Mesenchymal stem cell (in vitro differentiated cells and primary cell): Measurements from ENCODE around the gene ASB14.
"Not testable (repeated sequence)": the region's sequence is repeated elsewhere in the genome, so short reads cannot be mapped to it uniquely, and the experiment has no call there.

Experiments
- DNase-seq: peaks from one replicate; pipeline ENCODE4 v3.0.0-alpha.2; 2013
- H2AFZ ChIP-seq: one replicate; pipeline ENCODE4 v1.6.1; 2013; ENCODE audit warnings: low read depth, mild to moderate bottlenecking, control low read depth, inconsistent platforms, low read length, moderate library complexity
- H2AK5ac ChIP-seq: 2 replicates; pipeline ENCODE4 v1.6.1; 2013; ENCODE audit warnings: low read length, moderate library complexity, mild to moderate bottlenecking, inconsistent platforms; ENCODE audit not compliant: severe bottlenecking
- H2BK120ac ChIP-seq: one replicate; pipeline ENCODE4 v1.6.1; 2013; ENCODE audit warnings: low read depth, mild to moderate bottlenecking, inconsistent platforms, low read length, moderate library complexity
- H2BK12ac ChIP-seq, 2 experiments: one replicate each; pipeline ENCODE4 v1.6.1; 2013; ENCODE audit warnings: inconsistent platforms in 2 of 2, low read length in 2 of 2, mild to moderate bottlenecking in 2 of 2, moderate library complexity in 2 of 2, control low read depth in 1 of 2
- H2BK15ac ChIP-seq: one replicate; pipeline ENCODE4 v1.6.1; 2013; ENCODE audit warnings: mild to moderate bottlenecking, low read depth, inconsistent platforms; ENCODE audit not compliant: poor library complexity, severe bottlenecking
- H2BK5ac ChIP-seq: 2 replicates; pipeline ENCODE4 v1.6.1; 2013; ENCODE audit warnings: low read depth, mild to moderate bottlenecking, low read length, control low read depth, inconsistent platforms; ENCODE audit not compliant: poor library complexity, severe bottlenecking
- H3K14ac ChIP-seq, 2 experiments: one replicate each; pipeline ENCODE4 v1.6.1; 2013; ENCODE audit warnings: inconsistent platforms in 2 of 2, low read length in 2 of 2, control low read depth in 1 of 2, mild to moderate bottlenecking in 1 of 2, moderate library complexity in 1 of 2
- H3K18ac ChIP-seq, 2 experiments: one replicate each; pipeline ENCODE4 v1.6.1; 2013; ENCODE audit warnings: inconsistent platforms in 2 of 2, low read length in 2 of 2, control low read depth in 1 of 2, low read depth in 1 of 2, mild to moderate bottlenecking in 1 of 2
- H3K23ac ChIP-seq, 2 experiments: one replicate each; pipeline ENCODE4 v1.6.1; 2013; ENCODE audit warnings: inconsistent platforms in 2 of 2, low read length in 2 of 2, mild to moderate bottlenecking in 2 of 2, moderate library complexity in 2 of 2, control low read depth in 1 of 2
- H3K27ac ChIP-seq: 2 replicates; pipeline ENCODE4 v1.5.1; 2013; ENCODE audit warnings: mild to moderate bottlenecking, moderate library complexity, low read length, control low read depth, inconsistent platforms; ENCODE audit not compliant: poor library complexity, severe bottlenecking
- H3K27me3 ChIP-seq, 2 experiments: 2 replicates each; pipeline versions ENCODE4 v1.6.1 to v1.7.0; 2013; ENCODE audit warnings: low read length in 2 of 2, mild to moderate bottlenecking in 2 of 2, moderate library complexity in 2 of 2, control low read depth in 1 of 2, inconsistent platforms in 1 of 2; ENCODE audit not compliant: control insufficient read depth in 1 of 2, insufficient read depth in 1 of 2
- H3K36me3 ChIP-seq, 2 experiments: 2 replicates each; pipeline versions ENCODE4 v1.6.1 to v1.7.0; 2013; ENCODE audit warnings: low read length in 2 of 2, control low read depth in 1 of 2, inconsistent platforms in 1 of 2, low read depth in 1 of 2, mild to moderate bottlenecking in 1 of 2; ENCODE audit not compliant: insufficient read depth in 2 of 2, control insufficient read depth in 1 of 2
- H3K4ac ChIP-seq, 2 experiments: one replicate each; pipeline ENCODE4 v1.6.1; 2013; ENCODE audit warnings: inconsistent platforms in 2 of 2, low read length in 2 of 2, mild to moderate bottlenecking in 2 of 2, moderate library complexity in 2 of 2, control low read depth in 1 of 2, low read depth in 1 of 2
- H3K4me1 ChIP-seq: 2 replicates; pipeline ENCODE4 v1.6.1; 2013; ENCODE audit warnings: low read depth, low read length, control low read depth; ENCODE audit not compliant: control insufficient read depth, insufficient read depth
- H3K4me2 ChIP-seq: 2 replicates; pipeline ENCODE4 v1.6.1; 2013; ENCODE audit warnings: low read length, mild to moderate bottlenecking, inconsistent platforms; ENCODE audit not compliant: poor library complexity, severe bottlenecking
- H3K4me3 ChIP-seq, 2 experiments: 2 replicates each; pipeline versions ENCODE4 v1.5.1 to v1.7.0; 2013; ENCODE audit warnings: low read length in 2 of 2, mild to moderate bottlenecking in 2 of 2, control low read depth in 1 of 2, low read depth in 1 of 2; ENCODE audit not compliant: insufficient read depth in 1 of 2
- H3K79me1 ChIP-seq: replicated peaks from 2 replicates; pipeline ENCODE4 v1.6.1; 2013; ENCODE audit warnings: mild to moderate bottlenecking, control low read depth, low read length, inconsistent platforms; ENCODE audit not compliant: poor library complexity, severe bottlenecking
- H3K9ac ChIP-seq: 2 replicates; pipeline ENCODE4 v1.7.0; 2013; ENCODE audit warnings: mild to moderate bottlenecking, low read length, moderate library complexity
- H3K9me3 ChIP-seq: 2 replicates; pipeline ENCODE4 v1.7.0; 2013; ENCODE audit warnings: mild to moderate bottlenecking, low read length; ENCODE audit not compliant: control insufficient read depth
- H4K8ac ChIP-seq: one replicate; pipeline ENCODE4 v1.6.1; 2013; ENCODE audit warnings: inconsistent platforms, mild to moderate bottlenecking, low read length, moderate library complexity
- H4K91ac ChIP-seq: one replicate; pipeline ENCODE4 v1.6.1; 2013; ENCODE audit warnings: mild to moderate bottlenecking, low read length, inconsistent platforms
- WGBS: methylation state at CpG from one replicate; pipeline ENCODE4 v1.1.7; 2013; ENCODE audit warnings: mixed read lengths; 5-methylcytosine and 5-hydroxymethylcytosine counted together

Gene ASB14

GRCh38 chr3:57309769-57310360 lies 17.4 kb upstream of the ASB14 start:
- WGBS: 94% methylated on average over 1 of the region's 3 CpGs
- no peaks in the 10 kb centered on the region for H3K9me3 ChIP-seq
- no peak overlapping the region for H2BK5ac ChIP-seq
- no peak overlapping the region for H3K4me2 ChIP-seq
- H3K23ac ChIP-seq: no peak overlapping the region
- no peak overlapping the region for H2AFZ ChIP-seq
- no peak overlapping the region for H3K18ac ChIP-seq
- no peak overlapping the region for H3K14ac ChIP-seq
- peaks cover 0 to 3% of the 10 kb centered on the region in 2 experiments for H3K27me3 ChIP-seq
- no peak overlapping the region for H2BK120ac ChIP-seq
- H2BK15ac ChIP-seq: no peak overlapping the region
- no peak for DNase-seq
- no peak overlapping the region for H3K4ac ChIP-seq
- no peaks in the 10 kb centered on the region for H3K4me1 ChIP-seq
- no peak overlapping the region for H2AK5ac ChIP-seq
- H3K9ac ChIP-seq: no peak overlapping the region
- H4K8ac ChIP-seq: no peak overlapping the region
- H4K91ac ChIP-seq: no peak overlapping the region
- no peaks in the 10 kb centered on the region for H3K36me3 ChIP-seq
- H3K4me3 ChIP-seq: no peak overlapping the region
- H3K27ac ChIP-seq: no peak overlapping the region
- H2BK12ac ChIP-seq: no peak overlapping the region
- no peaks in the 10 kb centered on the region for H3K79me1 ChIP-seq

DNA sequence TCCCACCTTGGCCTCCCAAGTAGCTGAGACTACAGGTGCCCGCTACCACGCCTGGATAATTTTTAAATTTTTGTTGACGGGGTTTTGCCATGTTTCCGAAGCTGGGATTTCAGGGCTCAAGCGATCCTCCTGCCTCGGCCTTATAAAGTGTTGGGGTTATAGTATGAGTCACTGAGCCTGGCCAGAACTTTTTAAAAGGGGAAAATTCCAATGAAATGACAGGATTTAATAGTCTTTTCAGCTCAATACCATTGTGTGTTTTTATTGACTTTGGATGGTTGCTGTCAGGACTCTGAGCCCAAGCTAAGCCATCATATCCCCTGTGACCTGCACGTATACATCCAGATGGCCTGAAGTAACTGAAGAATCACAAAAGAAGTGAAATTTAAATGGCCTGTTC lies 11.0 kb upstream of the ASB14 start:
- not testable (repeated sequence) for H3K9ac ChIP-seq, H2AK5ac ChIP-seq, H2AFZ ChIP-seq, H4K8ac ChIP-seq, H3K4me1 ChIP-seq, H3K14ac ChIP-seq, H3K27me3 ChIP-seq, H3K27ac ChIP-seq, H2BK15ac ChIP-seq, H3K18ac ChIP-seq, H3K4me2 ChIP-seq, H3K4me3 ChIP-seq, H3K79me1 ChIP-seq, H4K91ac ChIP-seq, H3K4ac ChIP-seq, DNase-seq, H3K36me3 ChIP-seq, H3K23ac ChIP-seq, H2BK5ac ChIP-seq, H2BK12ac ChIP-seq, H2BK120ac ChIP-seq, H3K9me3 ChIP-seq
- WGBS: 85% methylated on average over 7 of the region's 7 CpGs

- Histone ChIP-seq H3K14ac (no peak overlapping the region), H3K4ac (no peak overlapping the region), H3K4me1 (peaks cover 1% of the 10 kb centered on the region), H3K4me3 (no peak overlapping the region), H3K9me3 (no peaks in the 10 kb centered on the region), H4K8ac (no peak overlapping the region), H2BK5ac (no peak overlapping the region), H3K79me1 (no peaks in the 10 kb centered on the region), H3K23ac (no peak overlapping the region), H3K36me3 (no peaks in the 10 kb centered on the region), H2AFZ (no peak overlapping the region), H4K91ac (no peak overlapping the region), H3K4me2 (no peak overlapping the region), H2BK120ac (no peak overlapping the region), H3K27me3 (no peaks in the 10 kb centered on the region), H3K27ac (no peak overlapping the region), H3K9ac (no peak overlapping the region), H2BK15ac (no peak overlapping the region), H2AK5ac (no peak overlapping the region), H3K18ac (no peak overlapping the region), H2BK12ac (no peak overlapping the region)
- 100% methylated on average over 1 of the region's 1 CpG for WGBS
- DNase-seq: peak; percentile 21
Measured at GRCh38 chr3:57298041-57298440, 5.6 kb upstream of the ASB14 start.

DNA sequence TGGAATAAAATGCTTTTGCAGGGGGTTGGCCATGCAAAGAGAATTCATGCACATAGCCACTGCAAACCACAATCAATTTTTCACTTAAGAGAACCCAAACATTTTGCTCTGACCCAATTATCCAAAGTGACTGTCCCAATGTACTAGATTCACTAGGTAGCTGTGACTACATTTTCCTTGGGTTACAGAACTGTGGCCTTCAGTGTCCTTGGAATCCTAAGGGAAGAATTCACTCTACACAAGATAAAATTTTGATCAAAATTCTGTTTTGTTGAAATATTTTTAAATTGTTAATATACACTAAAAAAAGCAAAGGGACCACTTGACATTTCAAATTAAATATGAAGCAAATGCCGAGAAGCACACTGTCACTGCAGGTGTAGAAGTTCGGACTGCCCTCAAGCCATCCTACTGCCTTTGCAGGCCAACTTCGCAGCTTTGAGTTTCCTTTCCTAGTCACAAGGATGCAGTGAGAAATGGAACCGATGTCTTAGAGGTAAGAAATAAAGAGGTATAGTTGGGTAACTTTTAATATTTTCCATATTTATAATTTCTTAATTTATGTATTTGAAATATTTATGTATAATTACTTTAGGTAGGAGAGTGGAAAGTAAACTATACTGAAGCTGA lies 527 bp upstream of the ASB14 start:
- H3K4me1 ChIP-seq: peaks cover under 1% of the 10 kb centered on the region
- H3K27ac ChIP-seq: no peak overlapping the region
- no peak overlapping the region for H2BK5ac ChIP-seq
- H3K18ac ChIP-seq: no peak overlapping the region
- H3K9ac ChIP-seq: no peak overlapping the region
- no peak overlapping the region for H4K91ac ChIP-seq
- H2AK5ac ChIP-seq: no peak overlapping the region
- H3K79me1 ChIP-seq: no peaks in the 10 kb centered on the region
- H3K27me3 ChIP-seq: no peaks in the 10 kb centered on the region
- no peak overlapping the region for H3K23ac ChIP-seq
- no peak overlapping the region for H3K14ac ChIP-seq
- H2BK120ac ChIP-seq: no peak overlapping the region
- no peak overlapping the region for H4K8ac ChIP-seq
- no peak overlapping the region for H3K4ac ChIP-seq
- 95% methylated on average over 3 of the region's 4 CpGs for WGBS
- H2BK12ac ChIP-seq: no peak overlapping the region
- H3K36me3 ChIP-seq: no peaks in the 10 kb centered on the region
- no peak overlapping the region for H2BK15ac ChIP-seq
- H3K9me3 ChIP-seq: no peaks in the 10 kb centered on the region
- DNase-seq: no peak
- H3K4me2 ChIP-seq: no peak overlapping the region
- H2AFZ ChIP-seq: no peak overlapping the region
- H3K4me3 ChIP-seq: no peak overlapping the region
